ENCODE data around the gene PEAK1. TPM values are rescaled to one million over a fixed set of nuclear protein-coding genes. Genes with fewer than 3 reads are reported as not detected.

The PEAK1 gene
- total RNA-seq, 2 experiments from 2014 or later = 6.0 to 10.8 TPM

DNA sequence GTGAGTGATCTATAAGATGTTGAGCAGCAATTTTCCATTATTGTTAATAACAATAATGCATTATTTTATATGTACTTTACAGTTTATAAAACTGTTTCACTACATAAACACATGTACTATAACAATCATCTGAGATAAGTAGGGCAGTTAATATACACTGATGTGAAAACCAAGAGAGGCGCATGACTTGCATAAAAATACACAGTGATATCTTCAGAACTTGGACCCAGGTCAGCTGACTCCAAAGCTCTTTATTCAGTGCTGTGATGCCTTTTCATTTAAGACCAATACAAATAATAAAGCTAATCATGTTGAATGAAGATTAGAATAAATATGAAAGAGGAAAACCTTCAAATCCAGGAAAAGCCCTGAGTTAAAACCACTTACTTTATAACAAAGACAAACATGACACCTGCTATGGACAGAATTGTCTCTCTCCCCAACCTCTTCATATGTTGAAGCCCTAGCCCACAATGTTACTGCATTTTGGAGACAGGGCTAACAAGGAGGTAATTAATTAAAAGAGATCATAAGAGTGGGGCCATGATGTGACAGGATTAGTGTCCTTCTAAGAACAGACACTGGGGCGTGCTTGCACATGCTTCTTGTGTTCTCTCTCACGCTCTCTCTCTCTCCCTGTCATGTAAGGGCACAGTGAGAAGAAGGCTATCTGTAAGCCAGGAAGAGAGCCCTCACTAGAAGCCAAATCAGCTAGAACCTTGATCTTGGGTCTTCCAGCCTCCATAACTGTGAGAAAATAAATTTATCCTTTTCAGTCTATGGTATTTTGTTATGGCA, 293.2 kb downstream of the PEAK1 start:
- H3K4me1 ChIP-seq (ENCODE audit: insufficient read depth, low read length, poor library complexity, severe bottlenecking) = no peaks in the 10 kb centered on the region
- intact Hi-C loops (cut with micrococcal nuclease; ENCODE audit: unreplicated experiment) = no loop called here
- H3K9me3 ChIP-seq (ENCODE audit: low read length) = no peaks in the 10 kb centered on the region
- TF ChIP-seq EZH2phosphoT487 (IDR thresholded peaks at IDR 0.05; ENCODE audit: borderline replicate concordance, low read depth, low read length) (no peak), CTCF (conservative IDR thresholded peaks at IDR 0.05; ENCODE audit: low read length) (no peak)
- ChIA-PET CTCF (ENCODE audit: unreplicated experiment) (no interaction called here), POLR2A (no interaction called here)
- no peaks in the 10 kb centered on the region for H4K20me1 ChIP-seq (ENCODE audit: insufficient read depth, low read length)
- H3K27ac ChIP-seq (ENCODE audit: low read depth, low read length, poor library complexity, severe bottlenecking) = no peak overlapping the region
- H3K4me2 ChIP-seq (ENCODE audit: low read length) = no peak overlapping the region
- BruUV-seq (replicated peaks) = no TSS peak
- DNase-seq (ENCODE audit: low spot score) = no peak
- H3K9me2 ChIP-seq (ENCODE audit: insufficient read depth, low read length) = no peaks in the 10 kb centered on the region
- no peaks in the 10 kb centered on the region for H3K36me3 ChIP-seq (ENCODE audit: insufficient read depth, low read length)
- no peak overlapping the region for H2AFZ ChIP-seq (ENCODE audit: low read length)
- no peak overlapping the region for H3K4me3 ChIP-seq (ENCODE audit: low read depth, low read length, poor library complexity, severe bottlenecking)
- H3K79me2 ChIP-seq (ENCODE audit: insufficient read depth, low read depth, low read length) = no peaks in the 10 kb centered on the region

- Histone ChIP-seq H4K20me1 (ENCODE audit: insufficient read depth, low read length) (no peaks in the 10 kb centered on the region), H3K79me2 (ENCODE audit: insufficient read depth, low read depth, low read length) (no peaks in the 10 kb centered on the region), H3K9me3 (ENCODE audit: low read length) (no peaks in the 10 kb centered on the region), H2AFZ (ENCODE audit: low read length) (no peak overlapping the region), H3K4me2 (ENCODE audit: low read length) (no peak overlapping the region), H3K4me1 (ENCODE audit: insufficient read depth, low read length, poor library complexity, severe bottlenecking) (no peaks in the 10 kb centered on the region), H3K4me3 (ENCODE audit: low read depth, low read length, poor library complexity, severe bottlenecking) (no peak overlapping the region), H3K9me2 (ENCODE audit: insufficient read depth, low read length) (no peaks in the 10 kb centered on the region), H3K36me3 (ENCODE audit: insufficient read depth, low read length) (no peaks in the 10 kb centered on the region), H3K27ac (ENCODE audit: low read depth, low read length, poor library complexity, severe bottlenecking) (no peak overlapping the region)
- intact Hi-C loops (cut with micrococcal nuclease; ENCODE audit: unreplicated experiment) = no loop called here
- TF ChIP-seq EZH2phosphoT487 (IDR thresholded peaks at IDR 0.05; ENCODE audit: borderline replicate concordance, low read depth, low read length) (no peak), CTCF (conservative IDR thresholded peaks at IDR 0.05; ENCODE audit: low read length) (no peak)
- CTCF ChIA-PET (ENCODE audit: unreplicated experiment) = no interaction called here
- POLR2A ChIA-PET = no interaction called here
- BruUV-seq (replicated peaks) = no TSS peak
- DNase-seq (ENCODE audit: low spot score) = no peak
Observed at GRCh38 chr15:77123854-77124253, 296.1 kb downstream of the PEAK1 start.

GRCh38 chr15:77122576-77122975, 297.3 kb downstream of the PEAK1 start:
- TF ChIP-seq EZH2phosphoT487 (IDR thresholded peaks at IDR 0.05; ENCODE audit: borderline replicate concordance, low read depth, low read length) (no peak), CTCF (conservative IDR thresholded peaks at IDR 0.05; ENCODE audit: low read length) (no peak)
- Histone ChIP-seq H3K36me3 (ENCODE audit: insufficient read depth, low read length) (no peaks in the 10 kb centered on the region), H3K79me2 (ENCODE audit: insufficient read depth, low read depth, low read length) (no peaks in the 10 kb centered on the region), H3K4me2 (ENCODE audit: low read length) (no peak overlapping the region), H3K27ac (ENCODE audit: low read depth, low read length, poor library complexity, severe bottlenecking) (no peak overlapping the region), H2AFZ (ENCODE audit: low read length) (no peak overlapping the region), H3K9me2 (ENCODE audit: insufficient read depth, low read length) (no peaks in the 10 kb centered on the region), H3K4me1 (ENCODE audit: insufficient read depth, low read length, poor library complexity, severe bottlenecking) (no peaks in the 10 kb centered on the region), H3K4me3 (ENCODE audit: low read depth, low read length, poor library complexity, severe bottlenecking) (no peak overlapping the region), H3K9me3 (ENCODE audit: low read length) (no peaks in the 10 kb centered on the region), H4K20me1 (ENCODE audit: insufficient read depth, low read length) (no peaks in the 10 kb centered on the region)
- no TSS peak for BruUV-seq (replicated peaks)
- CTCF ChIA-PET (ENCODE audit: unreplicated experiment) = no interaction called here
- no peak for DNase-seq (ENCODE audit: low spot score)
- POLR2A ChIA-PET = no interaction called here
- intact Hi-C loops (cut with micrococcal nuclease; ENCODE audit: unreplicated experiment) = no loop called here

Measured in OCI-LY7 (cell line).